Kidney capillary endothelial cell (primary cell): ENCODE results near the gene SMYD4.
"Not testable (repeated sequence)": the region's sequence is repeated elsewhere in the genome, so short reads cannot be mapped to it uniquely, and the experiment has no call there.

ENCODE experiments used
- DNase-seq: peaks from one replicate; pipeline ENCODE4 v3.0.0-alpha.2; 2018; ENCODE audit warnings: low spot score

The SMYD4 gene

DNA sequence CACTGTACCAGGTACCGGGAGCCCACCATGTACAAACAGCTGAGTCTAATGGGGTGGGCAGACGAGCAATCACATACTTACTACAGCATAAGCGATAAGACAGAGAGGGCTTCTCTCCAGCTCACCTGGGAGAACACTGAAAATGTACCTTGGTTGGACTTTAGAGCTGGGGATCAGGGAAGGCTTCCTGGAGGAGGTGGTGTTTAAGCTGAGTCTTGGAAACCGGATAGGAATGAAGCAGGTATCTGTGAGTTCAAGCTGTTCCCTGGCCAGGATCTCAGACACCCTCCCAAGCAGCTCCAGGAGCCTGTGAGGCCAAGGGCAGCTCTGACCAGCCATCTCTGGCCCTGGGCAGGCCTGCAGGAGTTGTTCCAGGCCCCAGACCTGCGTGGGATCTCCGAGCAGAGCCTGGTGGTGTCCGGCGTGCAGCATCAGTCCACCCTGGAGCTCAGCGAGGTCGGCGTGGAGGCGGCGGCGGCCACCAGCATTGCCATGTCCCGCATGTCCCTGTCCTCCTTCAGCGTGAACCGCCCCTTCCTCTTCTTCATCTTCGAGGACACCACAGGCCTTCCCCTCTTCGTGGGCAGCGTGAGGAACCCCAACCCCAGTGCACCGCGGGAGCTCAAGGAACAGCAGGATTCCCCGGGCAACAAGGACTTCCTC, 75.8 kb downstream of the SMYD4 start:
- DNase-seq, result no peak

- peak; percentile 11 for DNase-seq
Measured at GRCh38 chr17:1752425-1753262, 77.1 kb downstream of the SMYD4 start.

- no peak for DNase-seq
Measured at GRCh38 chr17:1750628-1751027, 79.1 kb downstream of the SMYD4 start.

DNA sequence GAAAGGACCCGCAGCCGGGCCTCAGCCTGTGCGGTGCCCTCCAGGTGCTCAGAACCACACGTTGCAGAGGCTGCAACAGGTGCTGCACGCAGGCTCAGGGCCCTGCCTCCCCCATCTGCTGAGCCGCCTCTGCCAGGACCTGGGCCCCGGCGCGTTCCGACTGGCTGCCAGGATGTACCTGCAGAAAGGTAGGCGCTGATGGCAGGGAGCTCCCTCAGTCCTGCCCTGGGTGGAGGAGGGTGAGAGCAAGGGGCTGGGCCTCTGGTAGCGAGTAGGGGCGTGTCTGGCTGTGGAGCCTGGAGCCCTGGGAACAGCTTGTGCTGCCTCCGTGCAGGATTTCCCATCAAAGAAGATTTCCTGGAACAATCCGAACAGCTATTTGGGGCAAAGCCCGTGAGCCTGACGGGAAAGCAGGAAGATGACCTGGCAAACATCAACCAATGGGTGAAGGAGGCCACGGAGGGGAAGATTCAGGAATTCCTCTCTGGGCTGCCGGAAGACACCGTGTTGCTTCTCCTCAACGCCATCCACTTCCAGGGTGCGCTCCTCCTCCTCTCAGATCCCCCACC, 82.6 kb downstream of the SMYD4 start:
- DNase-seq, result no peak

DNA sequence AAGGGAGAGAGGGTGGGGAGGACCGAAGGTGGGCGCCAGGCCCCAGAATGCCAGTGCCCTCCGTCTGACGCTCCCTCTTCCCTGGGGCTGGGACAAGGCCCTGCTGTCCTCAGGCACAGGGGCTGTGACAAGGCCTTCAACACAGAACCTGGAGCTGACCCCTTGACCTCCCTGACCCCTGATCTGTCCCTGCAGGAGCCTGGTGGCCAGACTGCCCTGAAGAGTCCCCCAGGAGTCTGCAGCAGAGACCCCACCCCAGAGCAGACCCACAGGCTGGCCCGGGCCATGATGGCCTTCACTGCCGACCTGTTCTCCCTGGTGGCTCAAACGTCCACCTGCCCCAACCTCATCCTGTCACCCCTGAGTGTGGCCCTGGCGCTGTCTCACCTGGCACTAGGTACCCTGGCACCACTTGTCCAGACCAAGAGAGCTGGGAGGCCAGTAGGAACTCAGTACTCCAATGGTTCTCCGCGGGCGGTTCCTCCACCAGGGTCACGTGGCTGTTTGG, 84.1 kb downstream of the SMYD4 start:
- no peak for DNase-seq

DNA sequence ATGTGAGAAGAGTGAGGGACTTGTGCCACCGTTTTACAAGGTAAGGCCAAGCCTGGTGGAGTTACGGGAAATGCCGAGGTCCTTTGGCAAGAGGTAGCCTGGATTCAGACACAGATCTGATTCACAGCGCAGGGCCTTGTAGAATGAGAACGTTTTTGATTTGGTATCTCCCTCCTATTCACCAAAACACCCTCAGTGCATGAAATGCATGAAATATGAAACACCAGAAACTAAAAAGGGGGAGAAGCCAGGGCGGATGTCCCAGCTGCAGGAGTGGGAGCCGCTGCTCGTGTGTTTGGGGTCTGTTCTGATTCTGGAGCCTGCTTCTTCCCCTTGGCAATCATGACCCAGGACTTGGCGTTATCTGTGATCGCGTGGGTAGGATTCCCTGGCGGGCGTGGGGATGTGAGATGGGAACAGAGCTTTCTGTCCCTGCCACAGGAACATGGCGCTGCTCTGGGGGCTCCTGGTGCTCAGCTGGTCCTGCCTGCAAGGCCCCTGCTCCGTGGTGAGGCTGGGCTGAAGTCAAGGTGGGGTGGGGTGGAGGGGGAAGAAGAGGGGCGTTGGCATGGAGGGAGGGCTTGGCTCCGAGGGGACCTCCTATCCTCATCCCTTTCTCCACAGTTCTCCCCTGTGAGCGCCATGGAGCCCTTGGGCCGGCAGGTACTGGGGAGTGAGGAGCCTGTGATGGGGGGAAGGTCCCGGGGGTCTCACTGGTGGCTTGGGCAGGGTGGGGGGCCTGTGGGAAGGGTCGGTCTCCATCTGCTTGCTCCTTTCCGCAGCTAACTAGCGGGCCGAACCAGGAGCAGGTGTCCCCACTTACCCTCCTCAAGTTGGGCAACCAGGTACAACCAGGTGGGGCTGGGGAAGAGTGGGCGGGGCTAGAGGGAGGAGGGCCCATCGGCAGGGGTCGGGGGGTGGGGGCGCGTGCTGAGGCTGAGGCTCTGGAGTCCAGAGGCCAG, 84.9 kb downstream of the SMYD4 start:
- no peak for DNase-seq

GRCh38 chr17:1743088-1743439, 86.6 kb downstream of the SMYD4 start:
- DNase-seq, result no peak

- DNase-seq, result no peak
Measured at GRCh38 chr17:1742371-1743087, 87.2 kb downstream of the SMYD4 start, which contains the start of gene SERPINF2. TSS of gene SERPINF2 (plus strand) at chr17:1742871. CDS start at chr17:1744996, 2,125 bp downstream.

DNA sequence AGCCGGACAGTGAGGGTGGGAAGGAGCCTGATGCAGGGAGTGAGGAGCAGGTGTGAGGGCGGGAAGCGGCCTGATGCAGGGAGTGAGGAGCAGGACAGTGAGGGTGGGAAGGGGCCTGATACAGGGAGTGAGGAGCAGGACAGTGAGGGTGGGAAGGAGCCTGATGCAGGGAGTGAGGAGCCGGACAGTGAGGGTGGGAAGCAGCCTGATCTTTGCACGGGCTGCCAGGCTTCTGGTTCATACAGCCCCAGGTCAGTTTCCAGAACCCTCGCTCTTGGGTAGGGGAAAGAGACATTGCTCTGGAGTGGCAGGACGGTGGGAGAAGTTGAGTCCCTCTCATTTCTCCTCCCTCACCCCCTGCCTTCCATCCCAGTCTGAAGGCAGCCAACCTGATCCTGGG, 87.8 kb downstream of the SMYD4 start:
- not testable (repeated sequence) for DNase-seq

- DNase-seq, result no peak
Measured at GRCh38 chr17:1737531-1738291, 92.0 kb downstream of the SMYD4 start.

DNA sequence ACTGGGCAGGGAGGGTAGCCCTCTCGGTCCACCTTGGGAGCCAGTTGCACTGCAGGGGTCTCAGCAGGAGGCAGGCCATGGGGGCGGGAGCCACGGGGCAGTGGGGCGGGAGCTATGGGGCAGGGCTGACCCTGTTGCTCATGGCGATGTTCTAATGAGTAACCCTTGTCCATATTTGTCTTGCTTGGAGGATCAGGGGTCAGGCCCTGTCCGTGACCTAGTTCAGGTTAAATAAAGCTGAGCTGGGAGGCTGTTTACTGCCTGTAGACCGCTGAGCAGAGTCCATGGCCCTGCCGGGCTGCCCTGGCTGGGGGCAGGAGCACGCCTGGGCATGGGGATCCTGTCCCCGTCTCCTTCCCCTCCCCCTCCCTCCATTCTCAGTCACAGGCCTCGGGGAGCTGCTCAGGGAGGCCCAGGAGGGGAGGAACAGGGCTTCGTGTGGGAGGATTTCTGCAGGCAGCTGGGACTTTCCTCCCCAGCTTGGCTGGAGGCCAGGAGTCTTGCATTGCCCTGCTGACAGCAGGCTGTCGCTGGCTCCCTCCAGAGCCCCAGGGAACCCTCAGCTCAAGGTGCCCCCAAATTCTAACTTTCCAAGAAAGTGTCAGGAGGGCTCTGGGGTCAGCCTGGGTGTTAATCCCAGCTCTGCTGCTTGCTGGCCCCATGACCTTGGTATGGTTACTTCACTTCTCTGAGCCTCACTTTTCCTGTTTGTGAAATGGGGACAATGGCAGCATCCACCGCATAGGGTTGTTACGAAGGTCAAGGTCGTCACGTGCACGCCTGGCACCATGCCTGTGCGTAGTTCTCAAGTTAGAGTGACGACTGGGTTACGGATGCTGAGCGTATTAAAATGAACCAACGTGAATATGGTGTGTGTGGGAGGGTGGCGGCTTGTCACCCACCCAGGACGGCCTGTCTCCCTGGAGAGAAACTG, 93.1 kb downstream of the SMYD4 start:
- no peak for DNase-seq

DNA sequence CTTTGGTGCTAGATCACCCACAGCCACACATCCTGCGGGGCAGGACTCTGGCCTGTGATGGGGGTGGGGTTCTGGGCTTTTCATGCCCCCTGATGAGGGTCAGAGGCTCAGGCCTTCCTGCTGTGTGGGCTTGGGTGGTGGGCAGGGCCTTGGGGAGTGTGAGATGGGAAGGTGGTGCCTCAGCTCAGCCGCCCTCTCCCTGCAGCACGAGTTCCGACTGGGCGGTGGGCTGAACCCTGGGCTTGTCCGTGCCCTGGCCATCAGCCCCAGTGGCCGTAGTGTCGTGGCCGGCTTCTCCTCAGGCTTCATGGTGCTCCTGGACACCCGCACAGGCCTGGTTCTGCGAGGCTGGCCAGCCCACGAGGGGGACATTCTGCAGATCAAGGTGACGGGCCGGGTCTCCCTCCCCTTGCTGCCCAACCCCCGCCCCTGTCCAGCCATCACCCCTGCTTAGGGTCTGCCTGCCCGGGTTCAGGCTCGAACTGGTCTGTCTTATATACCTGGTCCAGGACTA, 93.8 kb downstream of the SMYD4 start:
- no peak for DNase-seq

GRCh38 chr17:1735418-1735817, 94.3 kb downstream of the SMYD4 start:
- no peak for DNase-seq

DNA sequence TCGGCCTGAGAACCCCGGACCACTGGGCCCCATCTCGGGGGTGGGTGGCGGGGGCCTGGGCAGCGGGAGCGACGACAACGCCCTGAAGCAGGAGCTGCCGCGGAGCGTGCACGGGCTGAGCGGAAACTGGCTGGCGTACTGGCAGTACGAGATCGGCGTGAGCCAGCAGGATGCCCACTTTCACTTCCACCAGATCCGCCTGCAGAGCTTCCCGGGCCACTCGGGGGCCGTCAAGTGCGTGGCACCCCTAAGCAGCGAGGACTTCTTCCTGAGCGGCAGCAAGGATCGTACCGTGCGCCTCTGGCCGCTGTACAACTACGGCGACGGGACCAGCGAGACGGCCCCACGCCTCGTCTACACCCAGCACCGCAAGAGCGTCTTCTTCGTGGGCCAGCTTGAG, 95.9 kb downstream of the SMYD4 start:
- no peak for DNase-seq

DNA sequence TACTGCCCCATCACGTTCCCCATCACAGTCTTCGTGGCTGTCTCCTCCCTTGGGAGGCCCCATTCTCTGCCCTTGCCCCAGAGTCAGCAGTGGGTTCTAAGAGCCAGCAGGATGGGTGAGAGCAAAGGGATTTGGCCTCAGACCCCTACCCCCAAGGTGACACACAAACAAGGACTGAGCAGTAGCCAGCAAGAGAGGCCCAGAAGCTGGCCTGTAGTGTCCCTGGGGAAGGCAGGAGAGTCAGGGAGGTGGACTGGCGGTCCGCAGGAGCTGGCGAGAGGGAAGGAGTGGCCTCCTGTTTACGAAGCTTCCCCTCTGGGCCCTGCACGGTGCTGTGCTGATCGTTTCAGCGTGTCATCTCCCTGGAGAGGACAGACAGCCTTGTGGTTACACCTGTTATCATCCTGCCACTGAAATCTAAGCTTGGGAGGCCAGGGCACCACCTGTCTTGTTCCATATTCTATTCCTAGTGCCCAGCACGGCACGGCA, 96.8 kb downstream of the SMYD4 start:
- no peak for DNase-seq

- no peak for DNase-seq
Measured at GRCh38 chr17:1732241-1732832, 97.4 kb downstream of the SMYD4 start.

GRCh38 chr17:1731194-1731506, 98.6 kb downstream of the SMYD4 start:
- no peak for DNase-seq

- DNase-seq, result no peak
Measured at GRCh38 chr17:1730326-1731193, 99.1 kb downstream of the SMYD4 start.
